Panc1 (cell line): ENCODE results near the gene CDCP1.

Experiments used
- CTCF ChIP-seq: fragments of 450-650 bp; IDR thresholded peaks from 2 replicates; pipeline ENCODE4 v1.5.1; 2017; ENCODE audit warnings: mild to moderate bottlenecking
- POLR2AphosphoS5 ChIP-seq: IDR thresholded peaks from 2 replicates; pipeline ENCODE4 v1.6.1; 2012; ENCODE audit warnings: mild to moderate bottlenecking, low read depth, low read length, moderate library complexity
- REST ChIP-seq, 2 experiments: IDR thresholded peaks; 2 replicates each; pipeline ENCODE4 v1.6.1; 2011 to 2012; ENCODE audit warnings: low read depth in 2 of 2, control low read depth in 1 of 2, low read length in 1 of 2, mild to moderate bottlenecking in 1 of 2, moderate library complexity in 1 of 2; ENCODE audit not compliant: insufficient read depth in 1 of 2

GRCh38 chr3:45084361-45084760, 61.8 kb downstream of the CDCP1 start:
- TF ChIP-seq CTCF (no peak), POLR2AphosphoS5 (no peak), REST (IDR thresholded peaks at IDR 0.05; ENCODE audit: insufficient read depth in 1 of 2, low read depth in 2 of 2, low read length in 1 of 2) (no peak)
